GM10266 (cell line): ENCODE data around the gene SMIM44.

Experiments used
- DNase-seq: peaks from one replicate; pipeline ENCODE4 v3.0.0; 2012; ENCODE audit errors: extremely low spot score
- CTCF ChIP-seq: IDR thresholded peaks from 2 replicates; pipeline ENCODE4 v1.5.1; 2012; ENCODE audit warnings: mild to moderate bottlenecking, low read depth; ENCODE audit not compliant: control insufficient read depth, insufficient read depth; ENCODE audit errors: missing control alignments

Gene SMIM44

GRCh38 chr19:3474614-3475013, 8.6 kb downstream of the SMIM44 start:
- DNase-seq = no peak
- no peak for TF ChIP-seq CTCF

GRCh38 chr19:3474010-3474409, 9.2 kb downstream of the SMIM44 start:
- no peak for DNase-seq
- TF ChIP-seq CTCF = no peak

GRCh38 chr19:3471954-3472655, 11.1 kb downstream of the SMIM44 start:
- TF ChIP-seq CTCF = peak; percentile 70
- no peak for DNase-seq

GRCh38 chr19:3470500-3471128, 12.6 kb downstream of the SMIM44 start:
- DNase-seq = no peak
- no peak for TF ChIP-seq CTCF

- TF ChIP-seq CTCF = peak; percentile 6
- no peak for DNase-seq
These were observed 13.4 kb downstream of the SMIM44 start for GRCh38 chr19:3469638-3470499.

GRCh38 chr19:3468211-3468610, 15.0 kb downstream of the SMIM44 start:
- no peak for TF ChIP-seq CTCF
- no peak for DNase-seq
